Measurements from ENCODE around the gene KCND2.
"Not testable (repeated sequence)": the region's sequence is repeated elsewhere in the genome, so short reads cannot be mapped to it uniquely, and the experiment has no call there.

The KCND2 gene

DNA sequence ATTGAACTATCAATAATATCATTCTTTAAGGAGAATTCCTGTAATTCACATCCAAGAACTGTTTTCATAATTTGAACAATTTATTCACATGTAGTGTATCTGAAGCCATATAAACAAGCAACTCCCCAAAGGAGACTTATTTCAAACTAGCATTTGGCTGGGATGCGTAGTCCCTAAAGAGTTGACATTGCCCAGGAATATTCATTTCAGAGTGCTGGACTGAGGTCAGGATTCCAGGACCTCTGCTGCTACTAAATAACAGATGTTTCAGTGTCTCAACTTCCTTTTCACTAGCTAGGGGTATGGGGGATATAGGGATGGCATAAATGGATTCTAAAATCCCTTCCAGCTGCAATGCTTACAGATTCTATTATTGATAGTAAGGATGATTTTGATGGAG, 408.0 kb downstream of the KCND2 start:
- TF ChIP-seq, protein P1, sequence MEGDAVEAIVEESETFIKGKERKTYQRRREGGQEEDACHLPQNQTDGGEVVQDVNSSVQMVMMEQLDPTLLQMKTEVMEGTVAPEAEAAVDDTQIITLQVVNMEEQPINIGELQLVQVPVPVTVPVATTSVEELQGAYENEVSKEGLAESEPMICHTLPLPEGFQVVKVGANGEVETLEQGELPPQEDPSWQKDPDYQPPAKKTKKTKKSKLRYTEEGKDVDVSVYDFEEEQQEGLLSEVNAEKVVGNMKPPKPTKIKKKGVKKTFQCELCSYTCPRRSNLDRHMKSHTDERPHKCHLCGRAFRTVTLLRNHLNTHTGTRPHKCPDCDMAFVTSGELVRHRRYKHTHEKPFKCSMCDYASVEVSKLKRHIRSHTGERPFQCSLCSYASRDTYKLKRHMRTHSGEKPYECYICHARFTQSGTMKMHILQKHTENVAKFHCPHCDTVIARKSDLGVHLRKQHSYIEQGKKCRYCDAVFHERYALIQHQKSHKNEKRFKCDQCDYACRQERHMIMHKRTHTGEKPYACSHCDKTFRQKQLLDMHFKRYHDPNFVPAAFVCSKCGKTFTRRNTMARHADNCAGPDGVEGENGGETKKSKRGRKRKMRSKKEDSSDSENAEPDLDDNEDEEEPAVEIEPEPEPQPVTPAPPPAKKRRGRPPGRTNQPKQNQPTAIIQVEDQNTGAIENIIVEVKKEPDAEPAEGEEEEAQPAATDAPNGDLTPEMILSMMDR (IDR thresholded peaks at IDR 0.05; ENCODE audit: control insufficient read depth, extremely low read depth, insufficient read depth) = no peak
- DNase-seq (ENCODE audit: low read depth) = no peak
- no peak overlapping the region for H3K4me3 ChIP-seq (ENCODE audit: low read depth, low read length)

GRCh38 chr7:120684463-120684862, 411.5 kb downstream of the KCND2 start:
- no peak for DNase-seq (ENCODE audit: low read depth)
- TF ChIP-seq, protein P1 (IDR thresholded peaks at IDR 0.05; ENCODE audit: control insufficient read depth, extremely low read depth, insufficient read depth) = no peak
- H3K4me3 ChIP-seq (ENCODE audit: low read depth, low read length) = no peak overlapping the region

DNA sequence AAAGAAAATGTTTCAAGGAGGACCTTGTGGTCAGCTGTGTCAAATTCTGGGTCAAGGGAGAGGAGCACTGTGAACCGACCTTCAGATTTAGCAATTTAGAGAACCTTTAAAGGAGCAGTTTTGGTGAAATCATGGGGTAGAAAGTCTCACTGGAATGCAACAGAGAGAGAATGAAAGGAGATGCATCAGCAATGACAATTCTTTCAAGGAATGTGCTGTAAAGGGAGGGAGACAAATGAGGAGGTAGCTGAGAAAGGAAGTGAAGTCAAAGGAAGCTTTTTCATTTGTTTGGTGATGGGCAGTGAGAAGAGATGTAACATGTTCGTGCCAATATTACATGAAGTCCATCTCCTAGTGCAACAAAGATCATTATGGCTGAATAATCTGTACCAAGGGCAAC, 418.9 kb downstream of the KCND2 start:
- TF ChIP-seq, protein P1 (IDR thresholded peaks at IDR 0.05; ENCODE audit: control insufficient read depth, extremely low read depth, insufficient read depth) = no peak
- DNase-seq (ENCODE audit: low read depth) = no peak
- H3K4me3 ChIP-seq (ENCODE audit: low read depth, low read length) = no peak overlapping the region

GRCh38 chr7:120695848-120696247, 422.9 kb downstream of the KCND2 start:
- H3K4me3 ChIP-seq (ENCODE audit: low read depth, low read length) = no peak overlapping the region
- peak; percentile 72 for DNase-seq (ENCODE audit: low read depth)
- TF ChIP-seq, protein P1 (IDR thresholded peaks at IDR 0.05; ENCODE audit: control insufficient read depth, extremely low read depth, insufficient read depth) = no peak

DNA sequence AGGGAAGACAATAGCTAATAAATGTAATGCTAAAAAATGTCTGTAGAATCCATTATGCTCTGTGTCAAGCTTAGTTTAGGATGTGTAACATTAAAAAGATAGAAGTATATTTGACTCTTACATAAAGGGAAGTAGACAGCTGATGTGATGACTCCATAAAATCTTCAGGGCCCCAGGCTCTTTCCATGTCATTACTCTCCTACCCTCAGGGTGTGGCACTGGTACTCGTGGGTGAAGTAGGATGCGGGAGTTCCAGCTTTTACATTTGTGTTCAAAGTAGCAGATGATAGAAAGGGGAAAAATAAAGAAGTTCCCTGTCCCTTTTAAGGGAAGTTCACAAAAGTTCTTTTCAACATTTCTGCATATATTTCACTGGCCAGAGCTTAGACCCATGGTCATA, 427.8 kb downstream of the KCND2 start:
- TF ChIP-seq, protein P1 (IDR thresholded peaks at IDR 0.05; ENCODE audit: control insufficient read depth, extremely low read depth, insufficient read depth) = no peak
- H3K4me3 ChIP-seq (ENCODE audit: low read depth, low read length) = no peak overlapping the region
- no peak for DNase-seq (ENCODE audit: low read depth)

- H3K4me3 ChIP-seq (ENCODE audit: low read depth, low read length); DNase-seq (ENCODE audit: low read depth): not testable (repeated sequence)
Observed at GRCh38 chr7:120702408-120702807, 429.4 kb downstream of the KCND2 start.

DNA sequence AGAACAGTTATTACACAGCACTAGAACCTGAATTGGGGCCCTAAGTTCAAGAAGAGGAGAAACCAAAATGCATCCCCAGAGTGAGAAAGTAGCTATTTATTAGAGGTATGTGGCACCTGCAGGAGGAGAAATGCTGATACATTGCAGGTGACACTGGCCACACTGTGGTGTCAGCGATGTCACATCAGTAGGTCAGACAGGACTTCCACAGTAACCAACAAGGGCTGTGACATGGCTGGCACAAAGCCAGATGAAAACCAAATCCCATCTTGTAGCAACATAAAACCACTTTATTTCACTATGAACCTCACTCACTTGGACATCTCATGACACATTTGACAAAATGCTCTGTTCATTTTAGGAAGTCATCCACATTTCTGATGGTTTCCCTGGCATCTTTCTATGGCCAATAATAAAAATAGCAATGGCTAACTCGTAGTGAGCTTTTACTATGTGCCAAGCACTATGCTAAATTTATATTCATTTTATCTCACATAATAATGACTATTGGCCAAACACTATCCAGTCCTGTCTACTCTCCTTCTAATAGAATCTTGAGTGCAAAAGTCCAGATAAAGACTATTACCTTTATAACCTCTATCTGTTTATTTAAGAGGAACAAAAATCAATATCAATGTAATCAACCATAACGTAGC, 430.7 kb downstream of the KCND2 start:
- TF ChIP-seq, protein P1 (IDR thresholded peaks at IDR 0.05; ENCODE audit: control insufficient read depth, extremely low read depth, insufficient read depth) = no peak
- no peak for DNase-seq (ENCODE audit: low read depth)
- no peak overlapping the region for H3K4me3 ChIP-seq (ENCODE audit: low read depth, low read length)

All from LNCaP clone FGC (cell line).